ENCODE data around the gene DISC1. TPM values are rescaled to one million over a fixed set of nuclear protein-coding genes. Genes with fewer than 3 reads are reported as not detected.

Gene DISC1
- total RNA-seq, 1 donor from 2014 or later = 12.3 TPM

DNA sequence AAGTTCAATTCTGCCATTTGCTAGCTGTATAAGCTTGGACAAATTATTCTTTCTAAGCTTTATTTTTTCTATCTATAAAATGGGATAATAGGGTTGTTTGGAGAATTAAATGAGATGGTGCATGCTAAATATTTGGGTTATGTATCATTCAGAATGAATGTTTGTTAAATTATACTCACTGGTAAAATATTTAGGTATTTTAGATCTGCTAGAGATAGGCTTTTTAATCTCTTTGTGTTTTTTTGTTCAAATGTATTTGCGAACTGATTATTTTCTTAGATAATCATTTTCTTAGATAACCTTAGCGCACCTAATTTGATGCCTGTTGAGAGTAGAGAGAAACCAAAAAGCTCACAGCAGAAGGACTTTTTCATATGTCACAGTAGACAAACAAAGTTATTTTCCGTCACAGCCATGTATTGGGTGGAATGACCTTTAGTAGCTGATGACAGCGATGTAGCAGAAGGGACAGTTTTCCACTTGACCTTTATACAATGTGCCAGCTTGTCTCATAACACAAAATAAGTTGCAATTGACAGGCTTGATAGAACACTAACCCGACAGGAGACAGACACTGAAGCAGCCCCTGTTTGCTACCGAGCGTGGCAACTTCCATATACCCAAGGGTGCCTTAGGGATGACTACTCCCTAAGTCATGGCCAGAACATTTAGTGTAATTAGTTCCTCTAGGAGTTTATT is 93.0 kb downstream of the DISC1 start:
- no peak overlapping the region for H3K4me3 ChIP-seq
- TF ChIP-seq POLR2A (IDR thresholded peaks at IDR 0.05) = no peak
- TF ChIP-seq POLR2AphosphoS5 (IDR thresholded peaks at IDR 0.05; ENCODE audit: insufficient read depth in 1 of 2, low read depth in 1 of 2) = no peak
- TF ChIP-seq, protein P1, sequence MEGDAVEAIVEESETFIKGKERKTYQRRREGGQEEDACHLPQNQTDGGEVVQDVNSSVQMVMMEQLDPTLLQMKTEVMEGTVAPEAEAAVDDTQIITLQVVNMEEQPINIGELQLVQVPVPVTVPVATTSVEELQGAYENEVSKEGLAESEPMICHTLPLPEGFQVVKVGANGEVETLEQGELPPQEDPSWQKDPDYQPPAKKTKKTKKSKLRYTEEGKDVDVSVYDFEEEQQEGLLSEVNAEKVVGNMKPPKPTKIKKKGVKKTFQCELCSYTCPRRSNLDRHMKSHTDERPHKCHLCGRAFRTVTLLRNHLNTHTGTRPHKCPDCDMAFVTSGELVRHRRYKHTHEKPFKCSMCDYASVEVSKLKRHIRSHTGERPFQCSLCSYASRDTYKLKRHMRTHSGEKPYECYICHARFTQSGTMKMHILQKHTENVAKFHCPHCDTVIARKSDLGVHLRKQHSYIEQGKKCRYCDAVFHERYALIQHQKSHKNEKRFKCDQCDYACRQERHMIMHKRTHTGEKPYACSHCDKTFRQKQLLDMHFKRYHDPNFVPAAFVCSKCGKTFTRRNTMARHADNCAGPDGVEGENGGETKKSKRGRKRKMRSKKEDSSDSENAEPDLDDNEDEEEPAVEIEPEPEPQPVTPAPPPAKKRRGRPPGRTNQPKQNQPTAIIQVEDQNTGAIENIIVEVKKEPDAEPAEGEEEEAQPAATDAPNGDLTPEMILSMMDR (IDR thresholded peaks at IDR 0.05) = no peak
- no peaks in the 10 kb centered on the region for H3K4me1 ChIP-seq
- DNase-seq (ENCODE audit: extremely low spot score in 2 of 2) = no peak
- H3K27me3 ChIP-seq = no peaks in the 10 kb centered on the region
- H3K36me3 ChIP-seq = no peaks in the 10 kb centered on the region
- H3K9me3 ChIP-seq = no peaks in the 10 kb centered on the region
- intact Hi-C loops (cut with DNase I) = no loop called here
- H3K27ac ChIP-seq = no peak overlapping the region

DNA sequence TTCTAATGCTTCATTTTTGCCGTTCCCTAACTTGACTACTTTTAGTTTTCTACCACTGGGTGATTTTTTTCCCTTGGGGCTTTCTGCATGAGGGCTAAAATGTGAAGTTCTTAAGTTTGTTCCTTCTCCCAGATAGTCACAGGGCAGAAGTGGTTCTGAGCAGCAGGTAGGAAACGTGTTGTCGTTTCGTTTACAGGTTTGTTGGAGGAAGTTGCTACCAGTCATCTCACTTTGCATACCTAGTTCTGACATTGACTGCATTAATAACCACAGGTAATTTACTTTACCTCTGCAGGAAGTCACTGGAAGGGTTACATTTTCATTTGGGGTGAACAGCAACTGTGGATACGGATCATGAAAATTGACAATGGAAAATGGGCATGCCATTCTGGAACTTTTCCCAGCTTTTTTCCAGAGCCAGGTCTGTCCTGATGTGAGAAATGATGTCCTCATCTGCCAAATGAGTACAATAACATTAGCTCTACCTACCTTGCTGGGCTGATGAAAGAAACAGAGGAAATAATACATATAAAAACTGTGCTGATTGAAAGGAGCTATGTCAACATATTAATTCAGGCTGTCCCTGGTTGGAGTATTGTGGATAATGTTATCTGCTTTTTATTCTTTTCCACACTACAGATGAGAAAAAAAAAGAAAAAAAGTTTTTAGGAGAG is 94.2 kb downstream of the DISC1 start:
- Histone ChIP-seq H3K9me3 (no peaks in the 10 kb centered on the region), H3K4me3 (no peak overlapping the region), H3K36me3 (no peaks in the 10 kb centered on the region), H3K27ac (no peak overlapping the region), H3K4me1 (no peaks in the 10 kb centered on the region), H3K27me3 (no peaks in the 10 kb centered on the region)
- intact Hi-C loops (cut with DNase I) = no loop called here
- no peak for DNase-seq (ENCODE audit: extremely low spot score in 2 of 2)
- TF ChIP-seq, protein P1 (IDR thresholded peaks at IDR 0.05) = no peak
- TF ChIP-seq POLR2AphosphoS5 (IDR thresholded peaks at IDR 0.05; ENCODE audit: insufficient read depth in 1 of 2, low read depth in 1 of 2) = no peak
- no peak for TF ChIP-seq POLR2A (IDR thresholded peaks at IDR 0.05)

- Histone ChIP-seq H3K36me3 (no peaks in the 10 kb centered on the region), H3K27ac (no peak overlapping the region), H3K9me3 (no peaks in the 10 kb centered on the region), H3K27me3 (no peaks in the 10 kb centered on the region), H3K4me1 (no peaks in the 10 kb centered on the region), H3K4me3 (no peak overlapping the region)
- intact Hi-C loops (cut with DNase I) = no loop called here
- no peak for DNase-seq (ENCODE audit: extremely low spot score in 2 of 2)
- no peak for TF ChIP-seq POLR2A (IDR thresholded peaks at IDR 0.05)
- TF ChIP-seq, protein P1 (IDR thresholded peaks at IDR 0.05) = no peak
- TF ChIP-seq POLR2AphosphoS5 (IDR thresholded peaks at IDR 0.05; ENCODE audit: insufficient read depth in 1 of 2, low read depth in 1 of 2) = no peak
Observed at GRCh38 chr1:231721436-231721835, 94.8 kb downstream of the DISC1 start.

- no peak for DNase-seq (ENCODE audit: extremely low spot score in 2 of 2)
- Histone ChIP-seq H3K4me1 (no peaks in the 10 kb centered on the region), H3K27ac (no peak overlapping the region), H3K4me3 (no peak overlapping the region), H3K27me3 (no peaks in the 10 kb centered on the region), H3K36me3 (no peaks in the 10 kb centered on the region), H3K9me3 (no peaks in the 10 kb centered on the region)
- TF ChIP-seq, protein P1 (IDR thresholded peaks at IDR 0.05) = no peak
- no peak for TF ChIP-seq POLR2A (IDR thresholded peaks at IDR 0.05)
- no peak for TF ChIP-seq POLR2AphosphoS5 (IDR thresholded peaks at IDR 0.05; ENCODE audit: insufficient read depth in 1 of 2, low read depth in 1 of 2)
- intact Hi-C loops (cut with DNase I) = no loop called here
Observed at GRCh38 chr1:231722356-231722755, 95.8 kb downstream of the DISC1 start.

- H3K36me3 ChIP-seq = no peaks in the 10 kb centered on the region
- no peaks in the 10 kb centered on the region for H3K4me1 ChIP-seq
- intact Hi-C loops (cut with DNase I) = no loop called here
- TF ChIP-seq POLR2A (IDR thresholded peaks at IDR 0.05) = no peak
- TF ChIP-seq POLR2AphosphoS5 (IDR thresholded peaks at IDR 0.05; ENCODE audit: insufficient read depth in 1 of 2, low read depth in 1 of 2) = no peak
- TF ChIP-seq, protein P1 (IDR thresholded peaks at IDR 0.05) = no peak
- H3K9me3 ChIP-seq = no peaks in the 10 kb centered on the region
- no peaks in the 10 kb centered on the region for H3K27me3 ChIP-seq
- H3K27ac ChIP-seq = no peak overlapping the region
- DNase-seq (ENCODE audit: extremely low spot score in 2 of 2) = no peak
- H3K4me3 ChIP-seq = no peak overlapping the region
Observed at GRCh38 chr1:231723146-231723545, 96.6 kb downstream of the DISC1 start.

Data from vagina (tissue), 2 donors.